H1 (cell line): Measurements from ENCODE around the gene ZNF692.

Experiments used
- POLR2A ChIP-seq, 2 experiments: IDR thresholded peaks; 1 replicate in 1 of 2; 2 replicates in 1 of 2; pipeline ENCODE4 v1.6.1; 2011; ENCODE audit warnings: low read depth in 2 of 2, low read length in 2 of 2, mild to moderate bottlenecking in 2 of 2; ENCODE audit errors: control extremely low read depth in 1 of 2
- RAD21 ChIP-seq, 2 experiments: IDR thresholded peaks in 1 of 2; conservative IDR thresholded peaks in 1 of 2; 2 replicates each; pipeline ENCODE4 v1.6.1; 2011; ENCODE audit warnings: low read depth in 2 of 2, low read length in 2 of 2, improper control_type of control experiment in 1 of 2, inconsistent platforms in 1 of 2, mild to moderate bottlenecking in 1 of 2, moderate library complexity in 1 of 2
- TF ChIP-seq, protein P1 (sequence below): IDR thresholded peaks from 2 replicates; pipeline ENCODE4 v1.6.1; 2012; ENCODE audit warnings: low read length, inconsistent platforms
- TF ChIP-seq, protein P2 (sequence below): IDR thresholded peaks from 2 replicates; pipeline ENCODE4 v1.6.1; 2012; ENCODE audit warnings: inconsistent platforms

DNA sequence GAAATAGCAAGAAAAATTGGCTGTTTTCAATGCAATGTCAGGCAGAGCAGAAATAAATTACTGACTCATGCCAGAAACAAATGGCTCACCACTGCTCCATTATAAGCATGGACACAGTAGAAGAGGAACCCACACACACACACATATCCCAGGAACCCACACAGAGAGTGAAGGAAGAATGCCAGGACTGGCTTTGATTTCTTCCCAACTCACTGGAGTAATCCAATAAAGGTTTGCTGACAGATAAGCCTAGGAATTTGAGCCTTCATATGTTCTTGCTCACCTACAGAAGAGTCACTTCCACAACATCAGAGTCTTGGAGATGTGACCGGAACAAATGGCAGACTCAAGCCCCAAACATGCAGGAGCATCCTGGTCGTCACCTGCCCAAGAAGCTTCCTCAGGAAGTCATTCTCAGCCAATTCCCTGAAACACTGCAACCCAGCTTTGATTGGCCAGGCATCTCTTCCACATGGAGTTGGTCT is 35.3 kb downstream of the ZNF692 start:
- TF ChIP-seq, protein P1, sequence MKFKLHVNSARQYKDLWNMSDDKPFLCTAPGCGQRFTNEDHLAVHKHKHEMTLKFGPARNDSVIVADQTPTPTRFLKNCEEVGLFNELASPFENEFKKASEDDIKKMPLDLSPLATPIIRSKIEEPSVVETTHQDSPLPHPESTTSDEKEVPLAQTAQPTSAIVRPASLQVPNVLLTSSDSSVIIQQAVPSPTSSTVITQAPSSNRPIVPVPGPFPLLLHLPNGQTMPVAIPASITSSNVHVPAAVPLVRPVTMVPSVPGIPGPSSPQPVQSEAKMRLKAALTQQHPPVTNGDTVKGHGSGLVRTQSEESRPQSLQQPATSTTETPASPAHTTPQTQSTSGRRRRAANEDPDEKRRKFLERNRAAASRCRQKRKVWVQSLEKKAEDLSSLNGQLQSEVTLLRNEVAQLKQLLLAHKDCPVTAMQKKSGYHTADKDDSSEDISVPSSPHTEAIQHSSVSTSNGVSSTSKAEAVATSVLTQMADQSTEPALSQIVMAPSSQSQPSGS = no peak
- no peak for TF ChIP-seq RAD21 (IDR thresholded peaks at IDR 0.05 in 1 of 2, conservative IDR thresholded peaks at IDR 0.05 in 1 of 2; ENCODE audit: low read depth in 2 of 2, low read length in 2 of 2)
- TF ChIP-seq, protein P2, sequence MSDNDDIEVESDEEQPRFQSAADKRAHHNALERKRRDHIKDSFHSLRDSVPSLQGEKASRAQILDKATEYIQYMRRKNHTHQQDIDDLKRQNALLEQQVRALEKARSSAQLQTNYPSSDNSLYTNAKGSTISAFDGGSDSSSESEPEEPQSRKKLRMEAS = no peak
- TF ChIP-seq POLR2A (IDR thresholded peaks at IDR 0.05; ENCODE audit: control extremely low read depth in 1 of 2, low read depth in 2 of 2, low read length in 2 of 2) = no peak
